GM12878 (cell line): ENCODE results near the gene PLA2G4E. TPM values are rescaled to one million over a fixed set of nuclear protein-coding genes. Genes with fewer than 3 reads are reported as not detected.

Experiments used
- ATAC-seq: fragments of 200-7000 bp; cut with Tn5 transposase; 3 replicates; pipeline ENCODE4 v1.9.1; 2020; ENCODE audit warnings: mild to moderate bottlenecking, moderate library complexity
- BruUV-seq: library from RNA; stranded (reverse); fragments of 400-500 nt; replicated peaks from 2 replicates; lab custom pipeline; 2021; lab: Mats Ljungman, UMichigan
- CTCF ChIA-PET: fragments of 300-600 bp; sonication (Branson Sonifier 250); formaldehyde crosslinking; extraction: SDS; loops from one replicate; lab custom pipeline; 2021; ENCODE audit warnings: inconsistent platforms; lab: Yijun Ruan, JAX
- POLR2A ChIA-PET: fragments of 350-600 bp; formaldehyde crosslinking; extraction: SDS; loops from one replicate; lab custom pipeline; 2021; ENCODE audit warnings: inconsistent platforms; lab: Charles Lee
- RAD21 ChIA-PET: fragments of 300-600 bp; sonication (Branson Sonifier 250); formaldehyde crosslinking; loops from one replicate; lab custom pipeline; 2023; ENCODE audit warnings: antibody characterized with exemption; ENCODE audit not compliant: unreplicated experiment; lab: Charles Lee
- SMC1A ChIA-PET: fragments of 300-600 bp; sonication (Branson Sonifier 250); formaldehyde crosslinking; loops from one replicate; lab custom pipeline; 2023; ENCODE audit not compliant: unreplicated experiment, uncharacterized antibody; lab: Charles Lee
- DNase-seq: peaks from one replicate; pipeline ENCODE4 v3.0.0-alpha.2; 2011; ENCODE audit warnings: low read depth, low spot score
- FAIRE-seq: peaks from 3 replicates; lab custom pipeline; 2011; peaks lifted over from hg19 to GRCh38; lab: Jason Lieb, UNC
- H2AFZ ChIP-seq: 2 replicates; pipeline ENCODE4 v1.6.0; 2011; ENCODE audit warnings: low read depth, low read length, control low read depth; ENCODE audit not compliant: control insufficient read depth
- H3K27ac ChIP-seq: 2 replicates; pipeline ENCODE4 v1.5.1; 2011; ENCODE audit warnings: control low read depth; ENCODE audit not compliant: control insufficient read depth, insufficient read depth
- H3K27me3 ChIP-seq, 2 experiments: replicated peaks in 1 of 2; 2 replicates each; pipeline versions ENCODE4 v1.6.0 to v1.6.1; 2011; ENCODE audit warnings: low read length in 1 of 2; ENCODE audit not compliant: control insufficient read depth in 2 of 2, insufficient read depth in 2 of 2
- H3K36me3 ChIP-seq, 2 experiments: 2 replicates each; pipeline ENCODE4 v1.5.1; 2011; ENCODE audit warnings: low read length in 1 of 2; ENCODE audit not compliant: control insufficient read depth in 2 of 2, insufficient read depth in 2 of 2
- H3K4me1 ChIP-seq: 2 replicates; pipeline ENCODE4 v1.6.1; 2011; ENCODE audit warnings: mild to moderate bottlenecking, low read length, moderate library complexity, mixed read lengths; ENCODE audit not compliant: control insufficient read depth, insufficient read depth
- H3K4me2 ChIP-seq: 2 replicates; pipeline ENCODE4 v1.6.0; 2011; ENCODE audit warnings: control low read depth; ENCODE audit not compliant: control insufficient read depth, insufficient read depth
- H3K4me3 ChIP-seq: fragments of 200-600 bp; sonication (generic); 2 replicates; pipeline ENCODE4 v1.5.1; 2016
- H3K79me2 ChIP-seq: 2 replicates; pipeline ENCODE4 v1.6.0; 2011; ENCODE audit warnings: low read length; ENCODE audit not compliant: control insufficient read depth, insufficient read depth
- H3K9ac ChIP-seq: 2 replicates; pipeline ENCODE4 v1.8.0; 2011; ENCODE audit warnings: low read length, control low read depth, mixed read lengths; ENCODE audit not compliant: control insufficient read depth, insufficient read depth
- H3K9me3 ChIP-seq: replicated peaks from 3 replicates; pipeline ENCODE4 v1.5.1; 2011; ENCODE audit warnings: mild to moderate bottlenecking, low read length; ENCODE audit not compliant: control insufficient read depth, insufficient read depth
- H4K20me1 ChIP-seq: 2 replicates; pipeline ENCODE4 v1.6.0; 2011; ENCODE audit not compliant: control insufficient read depth, insufficient read depth
- BACH1 ChIP-seq: fragments of 450-650 bp; IDR thresholded peaks from 2 replicates; pipeline ENCODE4 v1.6.1; 2017; ENCODE audit warnings: mild to moderate bottlenecking, borderline replicate concordance
- BRCA1 ChIP-seq: IDR thresholded peaks from 2 replicates; pipeline ENCODE4 v1.6.1; 2011; ENCODE audit warnings: low read depth, low read length, improper control_type of control experiment
- HDAC2 ChIP-seq: fragments of 200-600 bp; sonication (generic); IDR thresholded peaks from 2 replicates; pipeline ENCODE4 v1.6.1; 2017
- IKZF2 ChIP-seq, 2 experiments: fragments of 450-650 bp; IDR thresholded peaks; 2 replicates each; pipeline ENCODE4 v1.6.1; 2017; ENCODE audit warnings: mild to moderate bottlenecking in 2 of 2, moderate library complexity in 2 of 2
- JUND ChIP-seq: IDR thresholded peaks from 2 replicates; pipeline ENCODE4 v1.6.1; 2012; ENCODE audit warnings: low read depth, mild to moderate bottlenecking, low read length, improper control_type of control experiment, moderate library complexity
- MLLT1 ChIP-seq: fragments of 450-650 bp; IDR thresholded peaks from 2 replicates; pipeline ENCODE4 v1.6.1; 2016; ENCODE audit warnings: mild to moderate bottlenecking
- MTA2 ChIP-seq: fragments of 450-650 bp; IDR thresholded peaks from 2 replicates; pipeline ENCODE4 v1.6.1; 2016; ENCODE audit warnings: low read depth, mild to moderate bottlenecking, moderate library complexity
- NKRF ChIP-seq: fragments of 450-650 bp; conservative IDR thresholded peaks from 2 replicates; pipeline ENCODE4 v1.6.1; 2017; ENCODE audit warnings: mild to moderate bottlenecking, moderate library complexity
- PAX8 ChIP-seq: fragments of 450-650 bp; IDR thresholded peaks from 2 replicates; pipeline ENCODE4 v1.6.1; 2017; ENCODE audit warnings: mild to moderate bottlenecking, moderate library complexity
- RFX5 ChIP-seq: IDR thresholded peaks from 2 replicates; pipeline ENCODE4 v1.6.1; 2011; ENCODE audit warnings: low read depth, low read length, improper control_type of control experiment
- STAT3 ChIP-seq: IDR thresholded peaks from 2 replicates; pipeline ENCODE4 v1.6.1; 2011; ENCODE audit warnings: low read depth, low read length, improper control_type of control experiment
- YBX1 ChIP-seq: fragments of 450-650 bp; IDR thresholded peaks from 2 replicates; pipeline ENCODE4 v1.6.1; 2016; ENCODE audit warnings: antibody characterized with exemption
- ZZZ3 ChIP-seq: IDR thresholded peaks from 2 replicates; pipeline ENCODE4 v1.6.1; 2011; ENCODE audit warnings: low read depth; ENCODE audit not compliant: control insufficient read depth, insufficient read length
- WGBS: methylation state at CpG from one replicate; pipeline ENCODE4 v1.1.6; 2016; ENCODE audit warnings: low lambda C conversion rate; ENCODE audit not compliant: insufficient replicate concordance, insufficient coverage; ENCODE audit errors: missing lambda C conversion rate; 5-methylcytosine and 5-hydroxymethylcytosine counted together
- in situ Hi-C: fragments of 300-500 bp; cut with MboI; formaldehyde crosslinking; loops from 9 replicates; pipeline ENCODE4 v1.14.3; 2018; ENCODE audit warnings: mixed read lengths
- intact Hi-C: fragments of 100-400 bp; cut with micrococcal nuclease; formaldehyde crosslinking; loops from one replicate; pipeline ENCODE4 v1.14.2; 2022; ENCODE audit not compliant: unreplicated experiment
- polyA plus RNA-seq, 11 experiments: library from polyadenylated mRNA; depleted of rRNA in 4 of 11; unstranded in 6 of 11; stranded (reverse) in 5 of 11; fragments of >200 nt; fragmentation: Nextera tagmentation in 4 of 11; fragmentation: Illumina TruSeq in 1 of 11; extraction: Ambion mirVana in 4 of 11; extraction: Trizol in 1 of 11; gene quantifications; 1 replicate in 1 of 11; 2 replicates in 10 of 11; pipeline versions ENCODE4 v1.2.1 to v1.2.3, GENCODE V29; 2011 to 2016; ENCODE audit warnings: inconsistent platforms in 2 of 11, missing spikeins in 2 of 11, low read depth in 1 of 11
- total RNA-seq, 4 experiments: library from RNA; depleted of rRNA in 3 of 4; stranded (reverse); fragments of >200 nt in 3 of 4; fragmentation: Illumina TruSeq in 1 of 4; extraction: Trizol in 1 of 4; gene quantifications; 2 replicates each; pipeline versions ENCODE4 v1.2.1 to v1.2.3, GENCODE V29; 2013 to 2021
- TF ChIP-seq, protein P1 (sequence below): IDR thresholded peaks from 2 replicates; pipeline ENCODE4 v1.6.1; 2012; ENCODE audit warnings: low read depth, low read length, improper control_type of control experiment

PLA2G4E gene
- total and polyA plus RNA-seq, 10 of the 15 experiments (the other 5 are each of a cell fraction or from before 2014, with no cell fraction given): 0.05 to 0.32 (median 0.06) TPM; not detected in 5

DNA sequence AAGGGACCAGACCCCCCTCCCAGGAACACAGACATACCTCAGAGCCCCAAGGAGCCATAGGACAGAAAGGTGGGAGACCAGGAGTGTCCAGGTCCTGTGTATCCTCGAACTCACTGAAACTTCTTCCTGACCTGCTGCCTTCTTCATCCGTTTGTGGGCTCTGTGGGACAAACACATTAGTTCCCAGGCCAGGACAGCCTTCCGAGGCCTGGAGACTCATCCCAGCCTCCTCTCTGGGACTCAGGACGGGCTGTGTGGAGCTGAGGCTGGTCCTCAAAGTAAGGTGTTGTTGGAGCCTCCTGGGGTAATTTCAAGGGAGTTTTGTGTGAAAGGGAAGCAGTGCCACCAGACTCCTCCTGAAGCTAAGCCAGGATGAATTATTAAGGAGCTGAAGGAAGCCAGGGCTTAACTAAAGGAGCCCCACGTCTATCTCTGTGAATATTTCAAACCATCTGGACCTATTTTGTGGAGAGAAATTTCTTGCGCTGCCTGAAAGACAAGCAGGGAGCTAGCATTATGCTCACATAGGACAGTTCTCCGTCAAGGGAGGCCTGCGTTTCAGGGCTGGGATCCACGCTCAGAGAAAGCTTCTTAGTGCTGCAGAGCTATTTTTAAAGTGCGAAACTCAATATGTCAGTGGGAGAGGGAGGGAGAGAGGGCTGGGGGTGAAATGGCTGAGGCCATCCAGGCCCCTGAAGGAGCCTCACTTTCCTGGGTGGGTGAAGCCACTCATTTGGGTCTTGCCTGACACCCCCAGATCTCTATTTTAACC, 29.8 kb upstream of the PLA2G4E start:
- in situ Hi-C loops: no loop called here
- no peak overlapping the region for H3K4me3 ChIP-seq
- ChIA-PET SMC1A (interaction anchor here (1.0 to 1.3 kb wide), 2 partner anchors 8 to 60 kb away, joined by 3 to 5 read pairs; no protein-coding TSS in a partner anchor), RAD21 (interaction anchor here (2.2 kb wide), 1 partner anchor 61 kb away, joined by 9 read pairs; no protein-coding TSS in a partner anchor), CTCF (interaction anchor here (0.7 to 1.4 kb wide), 3 partner anchors 14 to 78 kb away, joined by 3 read pairs; partner anchors contain the start of gene EHD4), POLR2A (interaction anchor here (0.8 kb wide), 1 partner anchor 8 kb away, joined by 3 read pairs; no protein-coding TSS in a partner anchor)
- H2AFZ ChIP-seq: no peak overlapping the region
- H3K79me2 ChIP-seq: no peaks in the 10 kb centered on the region
- no peaks in the 10 kb centered on the region for H3K36me3 ChIP-seq
- TF ChIP-seq YBX1: no peak
- TF ChIP-seq ZZZ3: no peak
- TF ChIP-seq BRCA1: no peak
- TF ChIP-seq JUND: no peak
- H3K4me2 ChIP-seq: no peak overlapping the region
- H4K20me1 ChIP-seq: no peaks in the 10 kb centered on the region
- intact Hi-C loops: no loop called here
- DNase-seq (no peak), ATAC-seq (no peak), FAIRE-seq (no peak)
- no peaks in the 10 kb centered on the region for H3K4me1 ChIP-seq
- 33% methylated on average over 10 of the region's 10 CpGs for WGBS
- H3K27me3 ChIP-seq: no peaks in the 10 kb centered on the region
- no peak overlapping the region for H3K9ac ChIP-seq
- no TSS peak for BruUV-seq
- no peak overlapping the region for H3K27ac ChIP-seq
- H3K9me3 ChIP-seq: no peaks in the 10 kb centered on the region

DNA sequence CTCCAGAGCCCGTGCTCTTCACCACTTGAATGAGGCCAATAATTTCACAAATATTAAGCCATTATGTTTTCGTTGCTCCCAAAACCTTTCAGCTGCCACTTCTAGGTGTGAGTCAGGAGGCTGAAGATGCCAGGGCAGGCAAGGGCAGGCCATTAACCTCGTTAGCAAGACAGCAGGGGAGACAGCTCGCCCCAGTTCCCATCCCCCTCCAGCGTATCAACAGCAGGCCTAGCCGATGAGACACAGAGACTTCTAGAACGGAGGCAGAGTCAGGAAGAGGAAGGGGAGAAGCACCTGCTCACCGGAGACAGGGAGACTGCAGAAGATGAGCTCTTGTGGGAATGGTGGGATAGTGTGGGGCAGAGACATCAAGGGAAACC, 28.0 kb upstream of the PLA2G4E start:
- DNase-seq (no peak), ATAC-seq (no peak), FAIRE-seq (no peak)
- Histone ChIP-seq H3K4me3 (no peak overlapping the region), H3K9ac (no peak overlapping the region), H3K27me3 (no peaks in the 10 kb centered on the region), H4K20me1 (no peaks in the 10 kb centered on the region), H3K4me1 (no peaks in the 10 kb centered on the region), H2AFZ (no peak overlapping the region), H3K9me3 (no peaks in the 10 kb centered on the region), H3K36me3 (no peaks in the 10 kb centered on the region), H3K79me2 (no peaks in the 10 kb centered on the region), H3K4me2 (no peak overlapping the region), H3K27ac (no peak overlapping the region)
- ChIA-PET RAD21 (no interaction called here), POLR2A (no interaction called here), SMC1A (no interaction called here), CTCF (interaction anchor here (1.1 to 1.4 kb wide), 2 partner anchors 12 to 59 kb away, joined by 3 to 5 read pairs; no protein-coding TSS in a partner anchor)
- intact Hi-C loops: no loop called here
- 43% methylated on average over 8 of the region's 8 CpGs for WGBS
- in situ Hi-C loops: no loop called here
- no TSS peak for BruUV-seq
- no peak for TF ChIP-seq PAX8
- no peak for TF ChIP-seq IKZF2 (IDR thresholded peaks at IDR 0.05)
- TF ChIP-seq MTA2: no peak
- TF ChIP-seq BACH1: no peak
- TF ChIP-seq ZZZ3: no peak
- no peak for TF ChIP-seq STAT3
- TF ChIP-seq MLLT1: no peak
- TF ChIP-seq, protein P1, sequence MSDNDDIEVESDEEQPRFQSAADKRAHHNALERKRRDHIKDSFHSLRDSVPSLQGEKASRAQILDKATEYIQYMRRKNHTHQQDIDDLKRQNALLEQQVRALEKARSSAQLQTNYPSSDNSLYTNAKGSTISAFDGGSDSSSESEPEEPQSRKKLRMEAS: no peak
- no peak for TF ChIP-seq RFX5
- no peak for TF ChIP-seq NKRF
- TF ChIP-seq YBX1: no peak
- TF ChIP-seq JUND: no peak
- TF ChIP-seq HDAC2: no peak
